Neural cell (in vitro differentiated cells): Measurements from ENCODE around the gene PGA3. TPM values are rescaled to one million over a fixed set of nuclear protein-coding genes. Genes with fewer than 3 reads are reported as not detected.

Experiments used
- H2AFZ ChIP-seq: fragments of 200-600, 300-800 bp; sonication (generic), shearing (Covaris generic); 2 replicates; pipeline ENCODE4 v1.6.0; 2014; ENCODE audit warnings: low read depth, mild to moderate bottlenecking, antibody characterized with exemption, low read length, moderate library complexity
- H3F3A ChIP-seq: fragments of 200-600 bp; shearing (Covaris generic); 2 replicates; pipeline ENCODE4 v1.6.1; 2016; ENCODE audit warnings: mild to moderate bottlenecking, moderate library complexity, mixed read lengths, antibody characterized with exemption, low read length; ENCODE audit not compliant: insufficient read depth, poor library complexity, severe bottlenecking
- H3K27ac ChIP-seq: fragments of 200-600, 300-800 bp; sonication (generic), shearing (Covaris generic); 2 replicates; pipeline ENCODE4 v1.5.1; 2014; ENCODE audit warnings: mild to moderate bottlenecking, low read length, moderate library complexity
- H3K27me3 ChIP-seq: fragments of 300-800, 200-600 bp; sonication (generic), shearing (Covaris generic); 2 replicates; pipeline ENCODE4 v1.6.0; 2014; ENCODE audit warnings: mild to moderate bottlenecking, low read depth, low read length, moderate library complexity; ENCODE audit not compliant: insufficient read depth
- H3K36me3 ChIP-seq: fragments of 300-800, 200-600 bp; sonication (generic), shearing (Covaris generic); 2 replicates; pipeline ENCODE4 v1.5.1; 2014; ENCODE audit warnings: mild to moderate bottlenecking, antibody characterized with exemption, low read length, moderate library complexity; ENCODE audit not compliant: insufficient read depth
- H3K4me2 ChIP-seq: fragments of 300-800, 200-600 bp; sonication (generic), shearing (Covaris generic); 2 replicates; pipeline ENCODE4 v1.6.0; 2014; ENCODE audit warnings: mild to moderate bottlenecking, low read length
- H3K4me3 ChIP-seq: fragments of 300-800, 200-600 bp; sonication (generic), shearing (Covaris generic); 2 replicates; pipeline ENCODE4 v1.5.1; 2014; ENCODE audit warnings: mild to moderate bottlenecking, low read length, moderate library complexity
- H3K79me2 ChIP-seq: fragments of 200-600 bp; shearing (Covaris generic); replicated peaks from 2 replicates; pipeline ENCODE4 v1.6.0; 2014; ENCODE audit warnings: mild to moderate bottlenecking, low read length, moderate library complexity; ENCODE audit not compliant: insufficient read depth
- H3K9ac ChIP-seq: fragments of 300-800, 200-600 bp; sonication (generic), shearing (Covaris generic); 2 replicates; pipeline ENCODE4 v1.6.1; 2016; ENCODE audit warnings: mild to moderate bottlenecking, low read length, mixed read lengths
- H3K9me2 ChIP-seq: fragments of 200-600 bp; shearing (Covaris generic); 2 replicates; pipeline ENCODE4 v1.6.1; 2016; ENCODE audit warnings: mild to moderate bottlenecking, low read length, mixed read lengths; ENCODE audit not compliant: insufficient read depth
- H3K9me3 ChIP-seq: fragments of 200-600, 300-800 bp; sonication (generic), shearing (Covaris generic); 2 replicates; pipeline ENCODE4 v1.6.1; 2016; ENCODE audit warnings: mild to moderate bottlenecking, mixed run types, low read length, moderate library complexity, mixed read lengths
- H4K20me1 ChIP-seq: fragments of 200-600 bp; shearing (Covaris generic); 2 replicates; pipeline ENCODE4 v1.6.1; 2016; ENCODE audit warnings: mild to moderate bottlenecking, mixed run types; ENCODE audit not compliant: insufficient read depth
- EP300 ChIP-seq: fragments of 450-650 bp; conservative IDR thresholded peaks from 2 replicates; pipeline ENCODE4 v1.6.1; 2014; ENCODE audit warnings: antibody characterized with exemption, mild to moderate bottlenecking, moderate library complexity; ENCODE audit not compliant: poor library complexity, severe bottlenecking
- EZH2 ChIP-seq: fragments of 200-600, 300-800 bp; shearing (Covaris generic), sonication (generic); IDR thresholded peaks from 2 replicates; pipeline ENCODE4 v1.6.1; 2014; ENCODE audit warnings: antibody characterized with exemption, low read length, borderline replicate concordance, mild to moderate bottlenecking; ENCODE audit not compliant: insufficient read depth, poor library complexity, severe bottlenecking
- MXI1 ChIP-seq: fragments of 450-650 bp; conservative IDR thresholded peaks from 2 replicates; pipeline ENCODE4 v1.6.1; 2014; ENCODE audit warnings: antibody characterized with exemption, mild to moderate bottlenecking; ENCODE audit not compliant: poor library complexity, severe bottlenecking
- RAD21 ChIP-seq: fragments of 450-650 bp; conservative IDR thresholded peaks from 2 replicates; pipeline ENCODE4 v1.6.1; 2014; ENCODE audit warnings: antibody characterized with exemption, mild to moderate bottlenecking, moderate library complexity
- SMC3 ChIP-seq: fragments of 450-650 bp; conservative IDR thresholded peaks from 2 replicates; pipeline ENCODE4 v1.6.1; 2014; ENCODE audit warnings: antibody characterized with exemption, mild to moderate bottlenecking, moderate library complexity; ENCODE audit not compliant: poor library complexity
- TAF1 ChIP-seq: IDR thresholded peaks from 2 replicates; pipeline ENCODE4 v1.6.1; 2012; ENCODE audit warnings: low read depth
- polyA plus RNA-seq: library from polyadenylated mRNA; depleted of rRNA; stranded (reverse); fragments of >200 nt; gene quantifications from 2 replicates; pipeline ENCODE4 v1.2.3, GENCODE V29; 2014
- TF ChIP-seq, protein P1 (sequence below): IDR thresholded peaks from 2 replicates; pipeline ENCODE4 v1.6.1; 2012; ENCODE audit warnings: borderline replicate concordance
- TF ChIP-seq, protein P2 (sequence below): fragments of 450-650 bp; IDR thresholded peaks from 2 replicates; pipeline ENCODE4 v1.5.1; 2014; ENCODE audit warnings: antibody characterized with exemption, mild to moderate bottlenecking, moderate library complexity; ENCODE audit not compliant: poor library complexity, severe bottlenecking

Gene PGA3
- polyA plus RNA-seq, 1 donor from 2014 or later, result not detected

DNA sequence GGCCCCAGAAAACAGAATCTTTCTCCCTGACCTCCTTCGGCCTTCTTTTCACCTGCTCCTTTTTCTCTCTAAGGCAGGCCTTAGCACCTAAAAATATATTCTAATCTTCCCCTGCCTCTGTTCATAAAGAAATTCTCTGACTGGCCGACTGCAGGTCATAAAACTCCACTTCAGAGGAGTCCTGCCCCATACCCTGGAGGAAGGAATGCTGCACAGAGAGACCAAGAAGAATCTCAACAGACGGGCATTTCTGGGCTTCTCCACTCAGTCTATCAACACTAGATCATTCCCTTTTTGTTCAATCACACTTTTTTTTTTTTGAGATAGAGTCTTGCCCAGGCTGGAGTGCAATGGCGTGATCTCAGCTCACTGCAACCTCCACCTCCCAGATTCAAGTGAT lies 19.7 kb upstream of the PGA3 start:
- no peaks in the 10 kb centered on the region for H3K27me3 ChIP-seq
- H3K9me3 ChIP-seq, result no peaks in the 10 kb centered on the region
- H3K27ac ChIP-seq, result no peak overlapping the region
- no peak overlapping the region for H3K4me2 ChIP-seq
- no peaks in the 10 kb centered on the region for H4K20me1 ChIP-seq
- no peak overlapping the region for H3K9ac ChIP-seq
- no peaks in the 10 kb centered on the region for H3K79me2 ChIP-seq
- no peaks in the 10 kb centered on the region for H3K36me3 ChIP-seq
- no peaks in the 10 kb centered on the region for H3F3A ChIP-seq
- H2AFZ ChIP-seq, result no peak overlapping the region
- no peaks in the 10 kb centered on the region for H3K9me2 ChIP-seq
- H3K4me3 ChIP-seq, result no peak overlapping the region
- TF ChIP-seq MXI1, result no peak
- no peak for TF ChIP-seq TAF1
- TF ChIP-seq, protein P1, sequence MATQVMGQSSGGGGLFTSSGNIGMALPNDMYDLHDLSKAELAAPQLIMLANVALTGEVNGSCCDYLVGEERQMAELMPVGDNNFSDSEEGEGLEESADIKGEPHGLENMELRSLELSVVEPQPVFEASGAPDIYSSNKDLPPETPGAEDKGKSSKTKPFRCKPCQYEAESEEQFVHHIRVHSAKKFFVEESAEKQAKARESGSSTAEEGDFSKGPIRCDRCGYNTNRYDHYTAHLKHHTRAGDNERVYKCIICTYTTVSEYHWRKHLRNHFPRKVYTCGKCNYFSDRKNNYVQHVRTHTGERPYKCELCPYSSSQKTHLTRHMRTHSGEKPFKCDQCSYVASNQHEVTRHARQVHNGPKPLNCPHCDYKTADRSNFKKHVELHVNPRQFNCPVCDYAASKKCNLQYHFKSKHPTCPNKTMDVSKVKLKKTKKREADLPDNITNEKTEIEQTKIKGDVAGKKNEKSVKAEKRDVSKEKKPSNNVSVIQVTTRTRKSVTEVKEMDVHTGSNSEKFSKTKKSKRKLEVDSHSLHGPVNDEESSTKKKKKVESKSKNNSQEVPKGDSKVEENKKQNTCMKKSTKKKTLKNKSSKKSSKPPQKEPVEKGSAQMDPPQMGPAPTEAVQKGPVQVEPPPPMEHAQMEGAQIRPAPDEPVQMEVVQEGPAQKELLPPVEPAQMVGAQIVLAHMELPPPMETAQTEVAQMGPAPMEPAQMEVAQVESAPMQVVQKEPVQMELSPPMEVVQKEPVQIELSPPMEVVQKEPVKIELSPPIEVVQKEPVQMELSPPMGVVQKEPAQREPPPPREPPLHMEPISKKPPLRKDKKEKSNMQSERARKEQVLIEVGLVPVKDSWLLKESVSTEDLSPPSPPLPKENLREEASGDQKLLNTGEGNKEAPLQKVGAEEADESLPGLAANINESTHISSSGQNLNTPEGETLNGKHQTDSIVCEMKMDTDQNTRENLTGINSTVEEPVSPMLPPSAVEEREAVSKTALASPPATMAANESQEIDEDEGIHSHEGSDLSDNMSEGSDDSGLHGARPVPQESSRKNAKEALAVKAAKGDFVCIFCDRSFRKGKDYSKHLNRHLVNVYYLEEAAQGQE, result no peak
- TF ChIP-seq SMC3, result no peak

DNA sequence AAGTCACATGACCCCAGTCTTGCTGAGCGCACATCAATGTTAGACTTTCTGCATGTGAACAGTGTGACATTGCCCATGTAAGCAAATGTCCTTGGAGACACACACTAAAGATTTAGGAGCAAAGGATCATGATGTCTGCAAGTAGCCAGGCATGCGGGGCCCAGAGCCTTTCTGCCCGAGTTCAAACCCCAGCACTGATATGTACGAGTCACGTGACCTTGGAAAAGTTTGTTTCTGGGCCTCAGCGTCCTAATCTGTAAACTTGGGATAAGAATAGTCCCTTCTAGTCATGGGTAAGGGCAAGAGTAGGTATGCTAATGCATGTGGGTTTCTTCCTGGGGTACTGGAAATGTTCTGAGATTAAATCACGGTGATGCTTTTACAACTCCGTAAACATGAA lies 16.8 kb upstream of the PGA3 start:
- H2AFZ ChIP-seq, result no peak overlapping the region
- no peaks in the 10 kb centered on the region for H3K36me3 ChIP-seq

DNA sequence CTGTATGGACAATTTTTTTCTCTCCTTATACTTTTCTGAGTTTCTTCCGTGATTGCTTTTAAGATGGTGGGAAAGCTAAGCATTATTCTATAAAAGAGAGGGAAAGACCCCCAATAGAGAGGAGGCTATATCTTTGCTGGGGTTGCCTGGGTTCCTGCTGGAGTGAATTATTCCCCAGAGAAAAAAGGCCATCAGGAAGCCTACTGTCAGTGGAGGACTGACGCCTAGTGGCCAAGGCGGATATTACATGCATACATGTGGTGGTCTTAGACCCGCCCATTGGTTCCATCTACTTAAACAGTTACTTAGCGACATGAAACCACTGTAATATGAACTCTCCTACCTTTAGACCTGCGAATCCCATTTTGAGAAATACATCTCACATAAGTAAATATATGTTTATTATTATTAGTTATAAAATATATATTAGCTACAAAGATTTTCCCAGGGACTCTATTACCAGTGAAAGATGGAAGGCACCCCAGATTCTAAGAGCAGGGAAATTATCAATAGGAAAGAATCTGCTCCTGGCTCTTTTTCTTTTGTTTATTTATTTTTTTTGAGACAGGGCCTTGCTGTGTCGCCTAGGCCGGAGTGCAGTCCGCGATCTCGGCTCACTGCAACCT lies 15.7 kb upstream of the PGA3 start:
- no peak overlapping the region for H3K4me3 ChIP-seq
- H3K27me3 ChIP-seq, result no peaks in the 10 kb centered on the region
- no peaks in the 10 kb centered on the region for H3K9me2 ChIP-seq
- H4K20me1 ChIP-seq, result no peaks in the 10 kb centered on the region
- no peak overlapping the region for H3K9ac ChIP-seq
- no peak for TF ChIP-seq EP300
- TF ChIP-seq, protein P2, sequence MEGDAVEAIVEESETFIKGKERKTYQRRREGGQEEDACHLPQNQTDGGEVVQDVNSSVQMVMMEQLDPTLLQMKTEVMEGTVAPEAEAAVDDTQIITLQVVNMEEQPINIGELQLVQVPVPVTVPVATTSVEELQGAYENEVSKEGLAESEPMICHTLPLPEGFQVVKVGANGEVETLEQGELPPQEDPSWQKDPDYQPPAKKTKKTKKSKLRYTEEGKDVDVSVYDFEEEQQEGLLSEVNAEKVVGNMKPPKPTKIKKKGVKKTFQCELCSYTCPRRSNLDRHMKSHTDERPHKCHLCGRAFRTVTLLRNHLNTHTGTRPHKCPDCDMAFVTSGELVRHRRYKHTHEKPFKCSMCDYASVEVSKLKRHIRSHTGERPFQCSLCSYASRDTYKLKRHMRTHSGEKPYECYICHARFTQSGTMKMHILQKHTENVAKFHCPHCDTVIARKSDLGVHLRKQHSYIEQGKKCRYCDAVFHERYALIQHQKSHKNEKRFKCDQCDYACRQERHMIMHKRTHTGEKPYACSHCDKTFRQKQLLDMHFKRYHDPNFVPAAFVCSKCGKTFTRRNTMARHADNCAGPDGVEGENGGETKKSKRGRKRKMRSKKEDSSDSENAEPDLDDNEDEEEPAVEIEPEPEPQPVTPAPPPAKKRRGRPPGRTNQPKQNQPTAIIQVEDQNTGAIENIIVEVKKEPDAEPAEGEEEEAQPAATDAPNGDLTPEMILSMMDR, result peak; percentile 82
- TF ChIP-seq, protein P1, result no peak
- no peak for TF ChIP-seq TAF1
- TF ChIP-seq RAD21, result peak; percentile 81
- peak; percentile 73 for TF ChIP-seq SMC3
- no peaks in the 10 kb centered on the region for H3K36me3 ChIP-seq
- H3K9me3 ChIP-seq, result no peaks in the 10 kb centered on the region
- no peak overlapping the region for H2AFZ ChIP-seq
- H3K4me2 ChIP-seq, result no peak overlapping the region
- no peaks in the 10 kb centered on the region for H3K79me2 ChIP-seq
- H3K27ac ChIP-seq, result no peak overlapping the region
- no peaks in the 10 kb centered on the region for H3F3A ChIP-seq

More for the DNA sequence above, 16.8 kb upstream of the PGA3 start:
- H3K4me3 ChIP-seq, result no peak overlapping the region
- H3K4me2 ChIP-seq, result no peak overlapping the region
- no peaks in the 10 kb centered on the region for H4K20me1 ChIP-seq
- no peaks in the 10 kb centered on the region for H3K9me2 ChIP-seq
- TF ChIP-seq EZH2 (no peak), SMC3 (no peak)
- H3K9ac ChIP-seq, result no peak overlapping the region
- no peak overlapping the region for H3K27ac ChIP-seq
- H3F3A ChIP-seq, result no peaks in the 10 kb centered on the region
- H3K79me2 ChIP-seq, result no peaks in the 10 kb centered on the region
- no peaks in the 10 kb centered on the region for H3K27me3 ChIP-seq
- no peaks in the 10 kb centered on the region for H3K9me3 ChIP-seq
